GM21528 (cell line): ENCODE measurements around the gene FABP1.

Source experiments
- ATAC-seq: cut with Tn5 transposase; IDR thresholded peaks from one replicate; pipeline ENCODE4 v1.9.1; 2021; ENCODE audit warnings: mild to moderate bottlenecking, moderate library complexity; ENCODE audit not compliant: unreplicated experiment, low FRiP score

FABP1 gene

DNA sequence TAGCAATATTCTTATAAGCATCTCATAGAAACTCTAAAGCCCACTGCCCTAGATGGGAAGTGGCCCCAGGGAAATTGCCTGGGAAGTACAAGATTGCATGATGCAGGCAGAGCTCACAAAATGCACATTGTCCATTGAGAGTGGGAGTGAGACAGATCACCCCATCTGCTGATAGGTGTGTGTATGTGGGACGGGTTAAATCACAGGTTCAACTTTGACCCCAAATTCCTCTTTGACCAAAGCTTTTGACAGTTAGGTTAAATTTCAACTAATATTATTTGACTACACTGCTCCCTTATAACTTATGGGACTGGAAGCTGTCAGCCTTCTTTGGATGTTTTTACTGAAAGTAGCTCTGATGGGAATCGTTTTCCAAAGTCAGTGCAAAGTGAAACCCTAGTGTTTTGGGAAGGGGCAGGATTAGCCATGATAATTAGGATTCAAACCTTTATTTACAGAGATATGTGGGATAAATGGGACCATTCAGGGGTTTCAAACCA lies 11.4 kb upstream of the FABP1 start:
- ATAC-seq, result no peak

DNA sequence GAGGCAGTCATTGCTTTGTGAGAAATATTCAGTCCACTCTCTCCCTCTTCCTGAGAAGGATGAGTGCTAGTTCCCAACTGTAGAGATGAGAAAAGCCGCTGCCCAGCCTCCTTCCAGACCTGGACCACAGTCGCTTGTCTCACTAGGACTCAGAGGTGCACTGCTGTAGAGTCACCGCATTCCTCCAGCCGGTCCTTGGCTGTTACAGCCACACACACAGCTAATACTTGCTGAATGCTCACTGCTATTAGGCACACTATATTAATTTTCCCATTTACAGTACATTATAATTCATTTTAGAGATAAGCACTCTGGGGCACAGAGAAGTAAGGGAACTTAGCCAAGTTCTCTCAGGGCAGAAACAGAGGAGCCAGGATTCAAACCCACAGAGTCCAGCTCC lies 10.0 kb upstream of the FABP1 start:
- no peak for ATAC-seq

- no peak for ATAC-seq
Measured at GRCh38 chr2:88136817-88137216, 9.0 kb upstream of the FABP1 start.

GRCh38 chr2:88133875-88134274 lies 6.0 kb upstream of the FABP1 start:
- no peak for ATAC-seq

DNA sequence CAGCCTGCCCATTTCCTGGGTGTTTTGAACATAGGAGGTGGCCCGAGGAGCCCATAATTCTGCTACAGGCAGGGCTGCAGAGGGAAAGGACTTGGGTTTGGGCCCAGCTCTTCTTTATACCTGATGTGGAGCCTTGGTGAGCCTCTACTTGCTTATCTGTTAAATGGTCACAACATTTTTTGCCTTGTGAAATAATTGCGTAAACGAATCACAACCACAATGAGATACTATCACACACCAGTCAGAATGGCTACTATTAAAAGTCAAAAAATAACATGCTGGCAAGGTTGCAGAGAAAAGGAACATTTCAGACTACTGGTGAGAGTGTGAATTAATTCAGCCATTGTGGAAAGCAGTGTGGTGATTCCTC lies 4.1 kb upstream of the FABP1 start:
- no peak for ATAC-seq

GRCh38 chr2:88131201-88131998 lies 3.5 kb upstream of the FABP1 start:
- ATAC-seq, result no peak

- no peak for ATAC-seq
Measured at GRCh38 chr2:88129313-88129959, 1.6 kb upstream of the FABP1 start.

DNA sequence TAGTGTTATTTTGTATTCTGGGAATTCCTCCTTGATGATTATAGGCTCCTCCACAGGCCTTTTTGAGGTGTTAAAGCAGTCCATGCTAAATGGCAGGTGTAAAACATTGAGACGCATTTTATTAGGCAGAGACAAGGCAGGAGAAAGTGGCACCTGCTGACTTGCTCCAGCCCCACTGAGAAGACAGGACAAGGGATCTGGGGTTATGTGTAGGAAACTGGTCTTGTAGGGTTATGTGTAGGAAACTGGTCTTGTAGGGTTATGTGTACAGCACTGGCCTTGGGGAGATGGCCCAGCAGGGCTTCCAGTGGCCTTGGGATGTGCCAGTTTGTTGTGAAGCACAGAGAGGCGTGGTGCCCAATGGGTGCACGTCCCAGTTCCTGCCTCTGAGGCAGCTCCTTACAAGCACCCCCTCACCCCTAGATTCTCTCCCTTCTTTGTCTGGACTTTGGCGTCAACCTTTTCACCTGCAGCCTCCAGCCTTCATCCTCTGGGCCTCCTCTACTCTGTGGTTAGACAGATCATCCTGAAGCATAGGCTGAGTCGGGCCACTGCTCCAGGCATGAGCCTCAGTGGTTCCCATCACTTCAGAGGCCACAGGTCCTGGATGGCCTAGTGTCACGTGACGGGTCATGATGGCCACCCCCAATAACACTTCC lies 921 bp upstream of the FABP1 start:
- ATAC-seq, result no peak

GRCh38 chr2:88127638-88127887 lies 299 bp downstream of the FABP1 start:
- no peak for ATAC-seq

DNA sequence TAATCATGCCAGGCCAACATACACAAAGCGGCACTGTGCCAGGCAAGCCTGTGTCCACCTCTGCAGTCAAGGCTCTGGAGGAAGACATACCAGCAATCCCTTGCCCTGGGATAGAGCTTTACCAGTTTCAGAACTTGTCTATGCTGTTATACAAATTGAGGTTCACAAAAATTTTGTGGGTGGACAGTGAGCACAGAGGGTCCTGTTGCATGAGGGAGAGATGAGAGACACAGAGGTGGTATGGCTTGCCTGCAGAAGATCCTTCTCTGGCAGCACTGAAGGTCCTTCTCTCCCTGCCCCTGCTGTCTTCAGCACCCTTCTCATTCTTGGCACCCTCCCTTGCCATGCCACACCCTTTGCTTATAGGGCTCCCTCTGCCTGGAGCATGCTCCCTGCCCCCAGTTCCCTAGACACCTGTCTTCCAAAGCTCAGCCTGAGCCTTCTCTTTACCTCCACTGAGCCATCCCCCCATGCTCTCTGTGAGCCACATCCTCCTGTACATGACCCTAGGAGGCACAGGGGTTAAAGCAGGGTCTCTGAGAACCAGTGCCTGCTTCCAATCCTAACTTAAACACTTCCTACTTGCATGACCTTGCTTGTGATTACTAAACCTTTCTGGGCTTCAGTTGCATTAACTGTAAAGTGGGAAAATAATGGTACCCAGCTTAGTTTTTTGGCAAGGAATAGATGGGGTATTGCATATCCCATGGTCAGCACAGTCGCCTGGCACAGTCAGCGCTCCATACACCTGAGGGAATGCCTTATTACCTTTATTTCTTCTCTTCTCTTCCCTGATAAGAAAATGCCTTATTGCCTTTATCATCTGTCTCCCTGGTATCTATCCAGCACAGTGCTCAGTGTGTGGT lies 857 bp downstream of the FABP1 start:
- ATAC-seq, result no peak

DNA sequence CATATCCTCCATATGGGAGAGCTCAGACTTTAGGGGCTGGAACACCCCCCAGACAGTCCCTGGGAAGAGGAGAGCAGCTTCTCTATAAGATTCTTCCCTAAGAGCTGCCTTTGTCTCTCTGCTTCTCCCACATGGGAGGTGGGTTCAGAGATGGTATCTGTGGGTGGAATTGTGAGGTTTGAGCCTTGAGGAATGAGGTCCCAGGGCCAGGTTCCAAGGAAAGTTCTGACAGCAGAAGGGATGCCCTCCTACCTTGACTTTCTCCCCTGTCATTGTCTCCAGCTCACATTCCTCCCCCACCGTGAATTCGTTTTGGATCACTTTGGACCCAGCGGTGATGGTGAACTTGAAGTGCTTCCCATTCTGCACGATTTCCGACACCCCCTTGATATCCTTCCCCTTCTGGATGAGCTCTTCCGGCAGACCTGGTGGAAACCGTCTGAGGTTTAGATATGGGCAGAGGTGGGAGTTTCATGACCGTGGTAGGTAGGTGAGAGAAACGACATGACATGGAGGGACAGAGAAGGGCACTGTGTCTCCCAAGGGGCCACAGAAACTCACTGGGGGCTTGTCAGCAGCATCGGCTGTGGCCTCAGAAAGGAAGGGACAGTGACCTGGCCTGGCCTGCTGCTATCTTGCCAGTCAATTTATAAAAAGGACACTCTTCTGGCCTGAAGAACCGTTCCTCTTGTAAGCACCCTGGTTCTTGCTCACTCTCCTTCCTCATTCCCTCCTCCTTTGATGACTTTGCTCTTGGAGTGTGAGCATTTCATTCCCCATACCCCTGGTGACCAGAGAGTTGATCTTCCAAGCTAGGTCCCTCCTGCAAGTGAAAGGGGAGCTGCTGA lies 1.7 kb downstream of the FABP1 start:
- ATAC-seq, result no peak

GRCh38 chr2:88125344-88125923 lies 2.4 kb downstream of the FABP1 start:
- no peak for ATAC-seq

DNA sequence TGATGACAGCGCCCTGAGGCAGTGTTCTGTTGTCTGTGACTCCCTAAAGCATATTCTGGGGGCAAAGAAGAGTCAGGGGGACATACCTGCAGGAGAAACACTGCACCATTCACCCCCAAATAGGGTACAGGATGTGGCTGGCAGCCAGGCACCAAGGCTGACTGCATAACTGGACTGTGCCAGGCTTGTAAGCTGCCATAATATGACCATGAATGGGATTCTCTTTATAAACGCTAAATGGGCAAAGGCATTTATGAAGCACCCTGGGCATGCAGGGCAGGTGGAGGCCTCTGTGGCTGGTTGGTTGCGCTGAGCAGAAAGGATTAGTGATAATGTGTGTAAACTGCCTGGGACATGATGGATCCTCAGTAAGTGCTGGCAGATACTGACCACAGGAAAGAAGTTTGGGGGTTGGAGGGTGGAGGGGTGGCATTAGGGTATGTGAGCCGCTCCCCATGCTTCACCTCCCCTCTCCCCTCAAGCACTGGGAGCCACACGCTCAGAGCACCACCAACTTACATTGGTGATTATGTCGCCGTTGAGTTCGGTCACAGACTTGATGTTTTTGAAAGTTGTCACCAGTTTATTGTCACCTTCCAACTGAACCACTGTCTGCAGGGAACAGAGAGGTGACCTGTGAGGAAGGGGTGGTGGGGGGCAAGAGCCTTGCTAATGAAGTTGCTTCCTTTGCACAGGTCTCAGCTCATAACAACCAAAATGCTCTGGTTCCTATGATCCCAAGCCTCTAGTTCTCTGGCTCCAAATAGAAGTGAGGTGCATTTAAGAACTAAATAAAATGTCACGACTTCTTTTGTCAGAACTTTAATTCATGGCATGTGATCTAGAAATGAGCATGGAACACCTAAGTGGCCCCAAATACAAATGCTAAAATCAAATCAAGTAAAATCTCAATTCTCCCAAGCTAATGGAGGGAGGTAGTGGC lies 3.6 kb downstream of the FABP1 start:
- ATAC-seq, result no peak

DNA sequence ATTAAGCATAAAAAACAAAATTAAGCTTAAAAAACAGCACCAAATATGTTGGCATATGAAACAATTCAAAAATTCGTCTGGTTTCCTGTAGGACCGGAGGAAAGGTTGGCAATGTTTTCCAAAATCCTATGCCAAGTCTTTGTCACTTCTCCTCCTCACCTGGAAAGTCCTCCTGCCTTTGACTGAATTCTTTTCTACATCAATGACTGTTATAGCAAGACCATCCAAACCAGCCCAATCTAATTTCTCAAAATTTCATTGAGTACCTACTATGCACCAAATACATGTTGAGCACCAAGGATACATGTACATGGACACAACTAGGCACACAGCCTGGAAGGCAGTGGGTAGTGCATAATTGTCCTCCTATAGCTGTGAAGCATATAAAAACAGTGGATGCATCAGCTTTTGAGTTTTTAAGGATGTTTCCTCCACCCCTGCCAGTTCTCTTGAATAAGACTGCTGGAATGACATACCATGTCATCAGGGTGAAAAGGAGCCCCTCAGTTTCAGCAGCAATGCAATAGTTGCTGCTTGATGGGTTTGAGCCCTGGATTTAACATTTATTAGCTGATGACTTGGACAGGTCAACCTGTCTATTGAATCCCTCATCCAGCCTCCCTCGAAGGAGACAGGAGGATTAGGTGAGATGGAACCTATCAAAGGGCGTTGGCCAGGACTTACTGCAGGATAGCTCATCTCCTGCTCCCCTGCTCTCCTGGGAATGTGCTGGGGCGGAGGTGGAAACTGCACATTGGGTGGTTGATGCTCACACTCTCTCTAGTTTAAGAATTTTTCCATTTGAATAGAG lies 4.5 kb downstream of the FABP1 start:
- ATAC-seq, result no peak

DNA sequence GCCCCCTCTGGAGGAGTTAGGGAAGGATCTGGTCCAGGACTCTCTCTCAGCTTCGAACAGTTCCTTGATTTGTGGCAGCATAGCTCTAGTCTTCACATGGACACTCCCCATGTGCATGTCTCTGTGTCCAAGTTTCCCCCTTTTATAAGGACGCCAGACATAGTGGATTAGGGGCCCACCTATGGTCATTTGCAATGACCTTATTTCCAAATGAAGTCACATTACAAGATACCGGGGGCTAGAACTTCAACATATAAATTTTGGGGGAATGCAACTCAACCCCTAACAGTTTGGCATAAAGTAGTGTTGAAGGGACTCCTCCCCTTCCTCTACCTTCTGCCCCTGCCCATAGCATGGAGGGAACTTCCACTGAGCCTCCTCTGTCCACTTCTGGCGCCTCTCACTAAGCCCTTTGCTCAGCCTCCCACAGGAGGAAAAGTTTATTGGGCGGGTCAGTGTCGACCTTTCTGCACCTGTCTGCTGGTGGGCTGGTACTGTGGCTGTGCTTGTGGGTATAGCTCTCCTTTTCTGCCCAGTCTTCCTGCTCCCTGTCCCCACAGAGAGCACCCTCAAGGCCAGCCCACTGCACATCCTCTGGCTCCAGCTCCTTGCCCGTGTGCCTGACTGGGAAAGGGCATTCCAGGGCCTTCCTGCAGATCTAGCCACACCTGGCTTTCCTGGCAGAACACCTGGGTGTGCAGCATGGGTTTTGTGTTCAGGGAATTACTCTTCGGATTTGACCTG lies 5.5 kb downstream of the FABP1 start:
- no peak for ATAC-seq

GRCh38 chr2:88121678-88122077 lies 6.2 kb downstream of the FABP1 start:
- ATAC-seq, result no peak

DNA sequence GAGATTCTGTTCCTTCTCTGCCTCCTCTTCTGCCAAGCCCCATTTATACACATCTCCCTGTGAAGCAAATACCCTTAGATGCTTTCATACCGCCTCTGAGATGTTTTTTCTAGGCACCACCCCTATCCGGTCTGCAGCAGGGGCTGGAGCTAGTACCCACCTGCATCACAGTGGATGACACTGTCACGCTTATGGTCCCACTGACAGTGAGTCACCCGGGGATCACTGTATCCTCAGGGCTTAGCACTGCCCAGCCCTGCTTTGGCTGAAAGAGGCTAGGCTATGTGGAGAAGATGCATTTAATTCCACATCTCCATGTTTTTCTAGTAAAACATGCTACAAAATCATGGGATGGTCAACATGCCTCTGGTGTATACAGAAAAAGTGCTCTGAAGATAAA lies 9.9 kb downstream of the FABP1 start:
- no peak for ATAC-seq
